ENCODE measurements around the gene LTBP1. TPM values are rescaled to one million over a fixed set of nuclear protein-coding genes. Genes with fewer than 3 reads are reported as not detected.

Gene LTBP1
- total RNA-seq, 1 donor from 2014 or later: 29.7 TPM

GRCh38 chr2:33158482-33159003 lies 211.8 kb downstream of the LTBP1 start:
- peak overlapping the region; percentile 82 for H3K27ac ChIP-seq (ENCODE audit: low read depth, low read length)
- peak; percentile 99 for FAIRE-seq
- H3K27me3 ChIP-seq (ENCODE audit: insufficient read depth, low read length): no peaks in the 10 kb centered on the region
- no peaks in the 10 kb centered on the region for H3K27me3 Mint-ChIP-seq (ENCODE audit: low read depth, unreplicated experiment)
- no peaks in the 10 kb centered on the region for H4K20me1 ChIP-seq (ENCODE audit: insufficient read depth, low read length)
- H3K9me3 ChIP-seq (ENCODE audit: insufficient read depth, low read depth, low read length): no peaks in the 10 kb centered on the region
- H3K9me3 Mint-ChIP-seq (ENCODE audit: unreplicated experiment): no peaks in the 10 kb centered on the region
- peak overlapping the region; percentile 91 for H3K27ac Mint-ChIP-seq (ENCODE audit: unreplicated experiment)
- no peak overlapping the region for H2AFZ ChIP-seq (ENCODE audit: low read depth, low read length)
- H3K36me3 ChIP-seq (ENCODE audit: insufficient read depth, low read length): no peaks in the 10 kb centered on the region
- peak overlapping the region; percentile 3 for H3K4me3 Mint-ChIP-seq (ENCODE audit: unreplicated experiment)
- peak overlapping the region; percentile 23 for H3K4me3 ChIP-seq (ENCODE audit: insufficient read depth, low read depth, low read length)
- H3K4me1 Mint-ChIP-seq (ENCODE audit: low read depth, unreplicated experiment): peaks cover 31% of the 10 kb centered on the region
- H3K79me2 ChIP-seq (ENCODE audit: insufficient read depth, low read length): peaks cover 86% of the 10 kb centered on the region
- TF ChIP-seq, protein P1, sequence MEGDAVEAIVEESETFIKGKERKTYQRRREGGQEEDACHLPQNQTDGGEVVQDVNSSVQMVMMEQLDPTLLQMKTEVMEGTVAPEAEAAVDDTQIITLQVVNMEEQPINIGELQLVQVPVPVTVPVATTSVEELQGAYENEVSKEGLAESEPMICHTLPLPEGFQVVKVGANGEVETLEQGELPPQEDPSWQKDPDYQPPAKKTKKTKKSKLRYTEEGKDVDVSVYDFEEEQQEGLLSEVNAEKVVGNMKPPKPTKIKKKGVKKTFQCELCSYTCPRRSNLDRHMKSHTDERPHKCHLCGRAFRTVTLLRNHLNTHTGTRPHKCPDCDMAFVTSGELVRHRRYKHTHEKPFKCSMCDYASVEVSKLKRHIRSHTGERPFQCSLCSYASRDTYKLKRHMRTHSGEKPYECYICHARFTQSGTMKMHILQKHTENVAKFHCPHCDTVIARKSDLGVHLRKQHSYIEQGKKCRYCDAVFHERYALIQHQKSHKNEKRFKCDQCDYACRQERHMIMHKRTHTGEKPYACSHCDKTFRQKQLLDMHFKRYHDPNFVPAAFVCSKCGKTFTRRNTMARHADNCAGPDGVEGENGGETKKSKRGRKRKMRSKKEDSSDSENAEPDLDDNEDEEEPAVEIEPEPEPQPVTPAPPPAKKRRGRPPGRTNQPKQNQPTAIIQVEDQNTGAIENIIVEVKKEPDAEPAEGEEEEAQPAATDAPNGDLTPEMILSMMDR (IDR thresholded peaks at IDR 0.05; ENCODE audit: insufficient read depth, low read depth, low read length): no peak
- TF ChIP-seq EZH2 (IDR thresholded peaks at IDR 0.05; ENCODE audit: insufficient read depth, low read length): no peak
- H3K4me2 ChIP-seq (ENCODE audit: low read length): peak overlapping the region; percentile 74
- no peaks in the 10 kb centered on the region for H3K36me3 Mint-ChIP-seq (ENCODE audit: low read depth, unreplicated experiment)
- H3K4me1 ChIP-seq (ENCODE audit: insufficient read depth, low read length): peaks cover 29% of the 10 kb centered on the region
- H3K9ac ChIP-seq (ENCODE audit: low read length): peak overlapping the region; percentile 65
- peak; percentile 97 for DNase-seq (ENCODE audit: low read depth)

- peak overlapping the region; percentile 40 for H3K27ac ChIP-seq (ENCODE audit: low read depth, low read length)
- H3K4me1 Mint-ChIP-seq (ENCODE audit: low read depth, unreplicated experiment): peaks cover 25% of the 10 kb centered on the region
- peak overlapping the region; percentile 2 for H3K4me2 ChIP-seq (ENCODE audit: low read length)
- peaks cover 27% of the 10 kb centered on the region for H3K4me1 ChIP-seq (ENCODE audit: insufficient read depth, low read length)
- no peaks in the 10 kb centered on the region for H3K9me3 ChIP-seq (ENCODE audit: insufficient read depth, low read depth, low read length)
- H2AFZ ChIP-seq (ENCODE audit: low read depth, low read length): no peak overlapping the region
- H3K27me3 Mint-ChIP-seq (ENCODE audit: low read depth, unreplicated experiment): no peaks in the 10 kb centered on the region
- no peak for TF ChIP-seq EZH2 (IDR thresholded peaks at IDR 0.05; ENCODE audit: insufficient read depth, low read length)
- TF ChIP-seq, protein P1 (IDR thresholded peaks at IDR 0.05; ENCODE audit: insufficient read depth, low read depth, low read length): no peak
- no peak overlapping the region for H3K9ac ChIP-seq (ENCODE audit: low read length)
- FAIRE-seq (no peak), DNase-seq (ENCODE audit: low read depth) (peak; percentile 91)
- H3K36me3 ChIP-seq (ENCODE audit: insufficient read depth, low read length): no peaks in the 10 kb centered on the region
- H3K79me2 ChIP-seq (ENCODE audit: insufficient read depth, low read length): peaks cover 79% of the 10 kb centered on the region
- H3K4me3 ChIP-seq (ENCODE audit: insufficient read depth, low read depth, low read length): no peak overlapping the region
- H4K20me1 ChIP-seq (ENCODE audit: insufficient read depth, low read length): no peaks in the 10 kb centered on the region
- H3K4me3 Mint-ChIP-seq (ENCODE audit: unreplicated experiment): no peak overlapping the region
- H3K27ac Mint-ChIP-seq (ENCODE audit: unreplicated experiment): no peak overlapping the region
- no peaks in the 10 kb centered on the region for H3K27me3 ChIP-seq (ENCODE audit: insufficient read depth, low read length)
- H3K9me3 Mint-ChIP-seq (ENCODE audit: unreplicated experiment): no peaks in the 10 kb centered on the region
- no peaks in the 10 kb centered on the region for H3K36me3 Mint-ChIP-seq (ENCODE audit: low read depth, unreplicated experiment)
Measured at GRCh38 chr2:33160191-33160590, 213.4 kb downstream of the LTBP1 start.

- Histone ChIP-seq H3K36me3 (ENCODE audit: insufficient read depth, low read length) (no peaks in the 10 kb centered on the region), H3K9me3 (ENCODE audit: insufficient read depth, low read depth, low read length) (no peaks in the 10 kb centered on the region), H3K4me3 (ENCODE audit: insufficient read depth, low read depth, low read length) (no peak overlapping the region), H3K79me2 (ENCODE audit: insufficient read depth, low read length) (peaks cover 54% of the 10 kb centered on the region), H3K9ac (ENCODE audit: low read length) (peak overlapping the region; percentile 0), H3K27me3 (ENCODE audit: insufficient read depth, low read length) (no peaks in the 10 kb centered on the region), H3K4me2 (ENCODE audit: low read length) (peak overlapping the region; percentile 36), H2AFZ (ENCODE audit: low read depth, low read length) (no peak overlapping the region), H4K20me1 (ENCODE audit: insufficient read depth, low read length) (no peaks in the 10 kb centered on the region), H3K27ac (ENCODE audit: low read depth, low read length) (peak overlapping the region; percentile 56), H3K4me1 (ENCODE audit: insufficient read depth, low read length) (peaks cover 25% of the 10 kb centered on the region)
- DNase-seq (ENCODE audit: low read depth) (peak; percentile 69), FAIRE-seq (peak; percentile 99)
- peaks cover 11% of the 10 kb centered on the region for H3K4me1 Mint-ChIP-seq (ENCODE audit: low read depth, unreplicated experiment)
- no peak for TF ChIP-seq EZH2 (IDR thresholded peaks at IDR 0.05; ENCODE audit: insufficient read depth, low read length)
- TF ChIP-seq, protein P1 (IDR thresholded peaks at IDR 0.05; ENCODE audit: insufficient read depth, low read depth, low read length): no peak
- H3K36me3 Mint-ChIP-seq (ENCODE audit: low read depth, unreplicated experiment): peaks cover 3% of the 10 kb centered on the region
- H3K27me3 Mint-ChIP-seq (ENCODE audit: low read depth, unreplicated experiment): no peaks in the 10 kb centered on the region
- H3K9me3 Mint-ChIP-seq (ENCODE audit: unreplicated experiment): no peaks in the 10 kb centered on the region
- H3K4me3 Mint-ChIP-seq (ENCODE audit: unreplicated experiment): no peak overlapping the region
- no peak overlapping the region for H3K27ac Mint-ChIP-seq (ENCODE audit: unreplicated experiment)
Measured at GRCh38 chr2:33166287-33166881, 219.6 kb downstream of the LTBP1 start.

All from astrocyte (in vitro differentiated cells and primary cell).